Glutamatergic neuron (in vitro differentiated cells): ENCODE measurements around the gene GREB1. TPM values are rescaled to one million over a fixed set of nuclear protein-coding genes. Genes with fewer than 3 reads are reported as not detected.

ENCODE experiments used
- DNase-seq: peaks from one replicate; pipeline ENCODE4 v3.0.0; 2022
- H3K27ac Mint-ChIP-seq: one replicate; pipeline ENCODE4 v1.8.0; 2020; ENCODE audit warnings: mild to moderate bottlenecking, mixed read lengths, inconsistent platforms; ENCODE audit not compliant: unreplicated experiment
- H3K27me3 Mint-ChIP-seq: one replicate; pipeline ENCODE4 v1.8.0; 2020; ENCODE audit warnings: mild to moderate bottlenecking, moderate library complexity, mixed read lengths, inconsistent platforms; ENCODE audit not compliant: unreplicated experiment
- H3K36me3 Mint-ChIP-seq: one replicate; pipeline ENCODE4 v1.8.0; 2020; ENCODE audit warnings: mild to moderate bottlenecking, mixed read lengths, inconsistent platforms; ENCODE audit not compliant: unreplicated experiment
- H3K4me1 Mint-ChIP-seq: one replicate; pipeline ENCODE4 v1.8.0; 2020; ENCODE audit warnings: mild to moderate bottlenecking, low read depth, mixed read lengths, inconsistent platforms; ENCODE audit not compliant: unreplicated experiment
- H3K4me3 Mint-ChIP-seq: one replicate; pipeline ENCODE4 v1.8.0; 2020; ENCODE audit warnings: mild to moderate bottlenecking, mixed read lengths, inconsistent platforms; ENCODE audit not compliant: unreplicated experiment
- H3K9me3 Mint-ChIP-seq: one replicate; pipeline ENCODE4 v1.8.0; 2020; ENCODE audit warnings: mild to moderate bottlenecking, moderate library complexity, mixed read lengths, inconsistent platforms; ENCODE audit not compliant: unreplicated experiment
- CTCF ChIP-seq: fragments of 200-600 bp; sonication (generic); IDR thresholded peaks from one replicate; pipeline ENCODE4 v1.5.0; 2021; ENCODE audit not compliant: partially characterized antibody, unreplicated experiment
- total RNA-seq: library from RNA; stranded (reverse); fragmentation: NEBNext Ultra II Directional; extraction: Animal tissue kit (Norgen Biotek cat#: 25700); gene quantifications from one replicate; pipeline ENCODE4 v1.2.1, GENCODE V29; 2021; ENCODE audit not compliant: unreplicated experiment

The GREB1 gene
- total RNA-seq, 1 donor from 2014 or later, result 134 TPM

GRCh38 chr2:11532416-11533055 lies 1.3 kb upstream of the GREB1 start:
- no peak overlapping the region for H3K4me3 Mint-ChIP-seq
- H3K27ac Mint-ChIP-seq, result no peak overlapping the region
- H3K27me3 Mint-ChIP-seq, result no peaks in the 10 kb centered on the region
- H3K4me1 Mint-ChIP-seq, result peaks cover 19% of the 10 kb centered on the region
- no peak for TF ChIP-seq CTCF
- no peak for DNase-seq
- H3K9me3 Mint-ChIP-seq, result no peaks in the 10 kb centered on the region
- no peaks in the 10 kb centered on the region for H3K36me3 Mint-ChIP-seq

- Mint-ChIP-seq H3K4me1 (peaks cover 19% of the 10 kb centered on the region), H3K27ac (no peak overlapping the region), H3K4me3 (no peak overlapping the region), H3K36me3 (no peaks in the 10 kb centered on the region), H3K9me3 (no peaks in the 10 kb centered on the region), H3K27me3 (no peaks in the 10 kb centered on the region)
- no peak for TF ChIP-seq CTCF
- no peak for DNase-seq
Measured at GRCh38 chr2:11534071-11534745, 363 bp downstream of the GREB1 start.

- Mint-ChIP-seq H3K4me3 (no peak overlapping the region), H3K36me3 (no peaks in the 10 kb centered on the region), H3K27me3 (no peaks in the 10 kb centered on the region), H3K27ac (peak overlapping the region; percentile 8), H3K4me1 (peaks cover 21% of the 10 kb centered on the region), H3K9me3 (peaks cover 1% of the 10 kb centered on the region)
- TF ChIP-seq CTCF, result peak; percentile 28
- no peak for DNase-seq
Measured at GRCh38 chr2:11534746-11535484, 1.1 kb downstream of the GREB1 start.

GRCh38 chr2:11535899-11536344 lies 2.1 kb downstream of the GREB1 start:
- DNase-seq, result peak; percentile 36

More at GRCh38 chr2:11535899-11536344, 2.1 kb downstream of the GREB1 start:
- peaks cover 31% of the 10 kb centered on the region for H3K4me1 Mint-ChIP-seq
- H3K4me3 Mint-ChIP-seq, result peak overlapping the region; percentile 7
- peaks cover 4% of the 10 kb centered on the region for H3K9me3 Mint-ChIP-seq
- H3K36me3 Mint-ChIP-seq, result no peaks in the 10 kb centered on the region
- no peak for TF ChIP-seq CTCF
- peaks cover 3% of the 10 kb centered on the region for H3K27me3 Mint-ChIP-seq
- H3K27ac Mint-ChIP-seq, result peak overlapping the region; percentile 71
